GM12874 (cell line): ENCODE data around the gene SIL1.

Source experiments
- TF ChIP-seq, protein P1 (sequence below): IDR thresholded peaks from 2 replicates; pipeline ENCODE4 v1.5.1; 2011; ENCODE audit warnings: low read depth, mild to moderate bottlenecking, control low read depth, low read length, moderate library complexity; ENCODE audit not compliant: insufficient read depth

Gene SIL1

DNA sequence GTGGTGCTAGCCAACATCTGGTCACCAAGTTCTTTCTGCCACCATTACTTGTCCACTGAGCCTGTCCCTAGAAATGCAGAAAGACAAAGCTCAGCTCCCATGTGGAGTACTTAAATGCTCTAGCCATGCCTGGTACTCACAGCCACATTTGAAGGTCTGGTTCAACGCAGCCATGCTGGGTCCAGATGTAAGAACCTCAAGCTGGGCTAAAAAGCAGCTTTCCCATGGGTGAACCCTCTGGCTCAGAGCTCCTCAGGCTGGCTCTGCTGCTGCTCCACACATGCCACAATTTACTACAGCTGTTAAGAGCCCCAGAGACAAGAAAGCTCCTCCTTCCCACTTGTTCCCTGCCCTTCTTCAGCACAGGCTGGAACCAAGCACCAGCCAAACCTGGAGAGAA is 225.9 kb downstream of the SIL1 start:
- TF ChIP-seq, protein P1, sequence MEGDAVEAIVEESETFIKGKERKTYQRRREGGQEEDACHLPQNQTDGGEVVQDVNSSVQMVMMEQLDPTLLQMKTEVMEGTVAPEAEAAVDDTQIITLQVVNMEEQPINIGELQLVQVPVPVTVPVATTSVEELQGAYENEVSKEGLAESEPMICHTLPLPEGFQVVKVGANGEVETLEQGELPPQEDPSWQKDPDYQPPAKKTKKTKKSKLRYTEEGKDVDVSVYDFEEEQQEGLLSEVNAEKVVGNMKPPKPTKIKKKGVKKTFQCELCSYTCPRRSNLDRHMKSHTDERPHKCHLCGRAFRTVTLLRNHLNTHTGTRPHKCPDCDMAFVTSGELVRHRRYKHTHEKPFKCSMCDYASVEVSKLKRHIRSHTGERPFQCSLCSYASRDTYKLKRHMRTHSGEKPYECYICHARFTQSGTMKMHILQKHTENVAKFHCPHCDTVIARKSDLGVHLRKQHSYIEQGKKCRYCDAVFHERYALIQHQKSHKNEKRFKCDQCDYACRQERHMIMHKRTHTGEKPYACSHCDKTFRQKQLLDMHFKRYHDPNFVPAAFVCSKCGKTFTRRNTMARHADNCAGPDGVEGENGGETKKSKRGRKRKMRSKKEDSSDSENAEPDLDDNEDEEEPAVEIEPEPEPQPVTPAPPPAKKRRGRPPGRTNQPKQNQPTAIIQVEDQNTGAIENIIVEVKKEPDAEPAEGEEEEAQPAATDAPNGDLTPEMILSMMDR, result no peak

DNA sequence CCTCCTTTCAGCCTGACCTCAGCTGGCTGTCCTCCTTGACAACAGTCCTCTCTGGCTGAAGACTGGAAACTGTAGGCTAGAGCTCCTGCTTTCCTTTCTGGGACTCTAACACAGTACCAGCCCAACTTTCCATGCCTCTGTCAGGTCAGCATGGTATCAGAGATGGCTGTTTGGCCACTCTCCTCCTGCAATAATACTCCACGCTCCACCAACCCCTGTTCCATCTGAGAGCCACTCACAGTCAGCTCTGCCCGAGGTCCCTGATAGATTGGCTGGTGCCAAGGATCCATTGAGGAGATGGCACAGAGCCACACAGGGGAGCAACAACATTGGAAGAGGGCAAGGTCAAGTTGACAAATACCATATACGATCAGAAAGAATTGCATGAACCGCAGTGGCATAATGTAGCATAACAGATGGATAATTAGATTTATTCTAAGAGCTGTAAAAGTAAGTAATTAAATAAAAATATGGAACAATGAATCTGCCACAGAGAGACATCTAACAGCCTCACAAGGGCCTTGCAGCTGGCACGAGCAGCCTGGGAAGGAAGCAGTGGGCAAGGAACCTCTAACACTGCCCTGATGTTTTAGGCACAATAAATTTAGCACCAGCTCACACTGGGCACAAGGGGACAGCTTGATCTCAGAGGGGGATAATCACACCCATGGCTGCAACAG is 228.7 kb downstream of the SIL1 start:
- TF ChIP-seq, protein P1, result no peak

DNA sequence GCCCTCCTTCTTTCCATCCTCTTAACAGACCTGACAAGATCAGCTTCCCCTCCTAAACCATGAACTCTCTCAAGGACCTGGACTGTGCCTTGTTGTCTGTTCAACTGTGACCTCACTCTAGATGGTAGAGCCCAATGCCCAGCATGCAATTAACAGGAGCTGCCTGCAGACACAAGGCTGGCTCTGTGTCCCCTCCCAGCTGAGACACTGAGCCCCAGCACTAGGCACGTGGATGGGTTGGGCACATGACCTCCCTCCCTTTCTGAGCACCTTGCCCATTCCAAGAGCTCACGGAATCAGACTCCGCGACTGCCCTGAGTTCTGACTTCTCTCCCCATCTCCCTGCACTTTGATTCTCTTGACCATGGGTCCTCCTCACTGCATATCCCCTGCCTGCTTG is 229.6 kb downstream of the SIL1 start:
- TF ChIP-seq, protein P1, result no peak

DNA sequence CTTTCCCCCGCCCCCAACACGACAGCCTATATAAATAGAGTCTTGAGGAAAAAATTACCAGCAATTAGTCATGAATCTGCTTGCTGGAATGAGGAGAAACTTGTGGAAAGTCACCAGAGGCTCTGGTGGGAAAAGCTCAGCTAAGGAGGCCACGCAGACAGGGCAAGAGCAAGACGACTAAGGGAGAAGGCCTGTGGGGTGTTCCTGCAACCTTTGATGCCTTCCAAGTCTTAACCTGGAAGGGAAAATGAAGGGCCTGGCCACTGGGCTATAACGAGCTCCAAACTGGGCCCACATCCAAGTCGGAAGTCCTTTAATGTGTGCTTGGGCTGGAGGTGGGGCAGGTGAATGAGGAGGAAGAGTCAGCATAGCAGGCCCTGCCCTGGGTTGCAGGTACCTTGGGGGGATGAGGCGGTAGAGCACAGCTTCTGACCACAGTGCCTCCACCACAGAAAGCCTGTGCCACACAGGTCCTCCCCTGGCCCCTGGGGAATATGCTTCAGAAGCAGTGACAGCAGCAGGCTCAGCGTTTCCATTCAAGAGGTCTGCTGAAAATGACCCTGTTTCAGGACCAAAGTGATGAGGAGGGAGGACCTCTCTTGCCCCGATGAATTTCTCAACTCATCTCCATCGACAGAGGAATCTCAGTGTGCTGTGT is 230.2 kb downstream of the SIL1 start:
- TF ChIP-seq, protein P1, result no peak

DNA sequence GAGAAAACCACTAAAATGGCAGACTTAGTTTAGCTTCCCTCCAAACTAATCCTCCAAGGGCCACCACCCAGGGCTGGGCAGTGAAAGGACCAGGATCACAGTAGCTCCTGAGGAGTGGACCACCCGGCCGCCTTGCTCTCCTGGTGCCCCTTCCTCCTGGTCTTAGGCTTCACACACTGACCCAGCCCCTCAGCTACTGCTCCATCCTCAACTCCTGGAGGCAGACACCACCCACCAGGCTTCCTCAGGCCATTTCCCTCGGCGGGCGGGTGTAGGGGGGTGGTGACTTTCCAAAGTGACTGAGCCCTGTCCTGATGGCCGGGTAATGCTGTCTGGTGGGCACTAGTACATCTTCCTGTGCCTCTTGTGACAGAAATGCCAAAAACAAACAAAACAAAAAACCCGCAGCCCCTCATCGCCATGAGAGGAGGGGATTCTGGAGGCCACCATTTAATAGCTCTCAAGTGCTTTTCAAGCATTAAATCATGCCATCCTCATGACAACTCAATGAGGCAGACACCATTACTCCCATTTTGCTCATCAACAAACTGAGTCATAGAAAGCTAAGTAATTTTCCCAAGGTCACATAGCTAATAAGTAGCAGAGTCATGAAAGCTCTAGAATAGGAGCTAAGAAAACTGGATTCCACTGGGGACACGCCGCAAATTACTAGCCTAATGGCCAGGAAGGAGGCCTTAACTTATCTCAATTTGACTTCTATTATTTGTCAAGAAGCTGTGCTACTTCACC is 231.8 kb downstream of the SIL1 start:
- TF ChIP-seq, protein P1, result no peak

DNA sequence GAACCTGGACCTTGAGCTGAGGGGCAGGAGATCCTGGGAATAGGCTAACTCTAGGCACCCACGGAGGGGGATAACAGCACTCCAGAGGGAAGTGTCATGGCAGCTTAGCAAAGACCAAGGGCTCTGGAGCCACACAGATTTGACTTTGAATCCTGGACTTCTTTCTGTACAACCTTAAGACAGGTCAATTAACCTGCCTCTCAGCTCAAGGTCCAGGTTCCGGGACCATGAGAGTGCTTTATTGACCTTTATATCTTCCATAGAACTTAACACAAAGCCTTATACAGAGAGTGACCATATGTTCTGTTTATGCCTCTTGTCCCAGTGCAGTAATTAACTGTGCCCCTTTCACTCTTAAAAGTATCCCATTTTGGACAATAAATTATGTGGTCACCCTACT is 232.5 kb downstream of the SIL1 start:
- TF ChIP-seq, protein P1, result no peak

DNA sequence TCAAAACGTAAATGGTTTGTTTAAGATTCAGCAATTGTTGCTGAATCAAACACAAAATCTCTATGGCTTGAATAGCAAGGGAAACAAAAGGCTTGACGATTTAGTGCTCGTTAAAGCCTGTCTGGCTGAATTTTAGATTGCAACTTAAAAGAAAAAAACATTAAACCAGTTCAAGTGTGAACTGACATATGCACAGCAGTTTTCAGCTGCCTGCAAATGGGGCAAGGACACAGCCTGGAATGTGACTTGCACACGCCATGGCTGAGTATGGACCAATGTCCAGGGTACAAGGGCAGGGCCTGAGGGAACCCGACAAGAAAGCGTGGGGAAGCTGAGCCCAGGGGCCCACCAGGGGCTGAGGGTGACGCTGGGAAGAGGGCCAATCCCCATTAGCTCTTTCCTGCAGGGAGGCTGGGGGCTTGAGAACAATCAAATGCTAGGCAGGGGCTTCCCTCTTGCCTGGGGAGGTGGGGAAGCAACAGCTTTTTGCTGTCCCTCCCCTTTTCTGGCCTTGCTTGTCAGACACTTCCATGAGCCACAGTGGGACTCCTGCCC is 233.4 kb downstream of the SIL1 start:
- TF ChIP-seq, protein P1, result no peak
